Esophagus squamous epithelium (tissue), 5 donors: ENCODE results near the gene TMCO4. TPM values are rescaled to one million over a fixed set of nuclear protein-coding genes. Genes with fewer than 3 reads are reported as not detected.

Source experiments
- DNase-seq: peaks from one replicate; lab custom pipeline; 2025; lab: John Stamatoyannopoulos, UW
- H3K27ac ChIP-seq, 4 donors: fragments of 200-600 bp; sonication (generic); one replicate each; pipeline ENCODE4 v1.5.1; 2016 to 2019; ENCODE audit warnings: mild to moderate bottlenecking in 1 of 4
- H3K27me3 ChIP-seq, 4 donors: fragments of 200-600 bp; sonication (generic); 1 replicate in 3 of 4; 2 replicates in 1 of 4; pipeline versions ENCODE4 v1.5.1 to v1.6.0; 2017 to 2021; ENCODE audit warnings: antibody characterized with exemption in 1 of 4
- H3K36me3 ChIP-seq, 3 donors: fragments of 200-600 bp; sonication (generic); one replicate each; pipeline ENCODE4 v1.5.1; 2016 to 2019
- H3K4me1 ChIP-seq, 3 donors: fragments of 200-600 bp; sonication (generic); one replicate each; pipeline ENCODE4 v1.5.1; 2017 to 2019
- H3K4me3 ChIP-seq, 4 donors: fragments of 200-600 bp; sonication (generic); 1 replicate in 3 of 4; 2 replicates in 1 of 4; pipeline ENCODE4 v1.5.1; 2016 to 2019; ENCODE audit warnings: mild to moderate bottlenecking in 2 of 4, moderate library complexity in 1 of 4
- H3K9me3 ChIP-seq, 3 donors: fragments of 200-600 bp; sonication (generic); one replicate each; pipeline ENCODE4 v1.5.1; 2016 to 2019
- CTCF ChIP-seq, 6 experiments: fragments of 450-650 bp in 4 of 6; fragments of 200-600 bp in 2 of 6; sonication (generic) in 2 of 6; IDR thresholded peaks; one replicate each; pipeline ENCODE4 v1.5.1; 2016 to 2019; ENCODE audit warnings: antibody characterized with exemption in 6 of 6, mild to moderate bottlenecking in 4 of 6, moderate library complexity in 4 of 6
- POLR2A ChIP-seq, 4 donors: fragments of 450-650 bp; IDR thresholded peaks; one replicate each; pipeline ENCODE4 v1.6.1; 2017; ENCODE audit warnings: antibody characterized with exemption in 4 of 4, mild to moderate bottlenecking in 4 of 4, moderate library complexity in 3 of 4
- WGBS, 2 donors: methylation state at CpG; one replicate each; pipeline ENCODE4 v1.1.5; 2018; 5-methylcytosine and 5-hydroxymethylcytosine counted together
- intact Hi-C: fragments of 100-400 bp; cut with DNase I; formaldehyde crosslinking; loops from one replicate; pipeline ENCODE4 v1.15.0; 2022
- total RNA-seq, 4 donors: library from RNA; depleted of rRNA; stranded (reverse); fragments of >200 nt; gene quantifications; one replicate each; pipeline ENCODE4 v1.1.0, GENCODE V29; 2016
- donor health status: DM: yes; HTN: yes; CAD: no.

TMCO4 gene
- total RNA-seq, 4 donors from 2014 or later: 13.0 to 28.8 (median 21.2) TPM

- WGBS, 2 donors: 76 to 77% methylated on average over 8 to 10 of the region's 15 CpGs
- H3K27me3 ChIP-seq: peaks cover 0 to 7% (median 0%) of the 10 kb centered on the region in 4 donors
- TF ChIP-seq CTCF (IDR thresholded peaks at IDR 0.05) (no peak), POLR2A (IDR thresholded peaks at IDR 0.05) (no peak)
- DNase-seq: no peak
- H3K9me3 ChIP-seq: no peaks in the 10 kb centered on the region
- no peaks in the 10 kb centered on the region for H3K36me3 ChIP-seq
- no peak overlapping the region for H3K27ac ChIP-seq
- H3K4me1 ChIP-seq: peaks cover 0 to 5% (median 0%) of the 10 kb centered on the region in 3 donors
- H3K4me3 ChIP-seq: no peak overlapping the region
- intact Hi-C loops: no loop called here
These were observed 14.5 kb upstream of the TMCO4 start for GRCh38 chr1:19814244-19814661.

- 78 to 92% methylated on average over 4 of the region's 4 CpGs for WGBS, 2 donors
- Histone ChIP-seq H3K4me3 (no peak overlapping the region), H3K9me3 (no peaks in the 10 kb centered on the region), H3K27ac (no peak overlapping the region), H3K36me3 (no peaks in the 10 kb centered on the region), H3K27me3 (peaks cover 0 to 7% (median 0%) of the 10 kb centered on the region in 4 donors), H3K4me1 (peaks cover 0 to 5% (median 0%) of the 10 kb centered on the region in 3 donors)
- DNase-seq: no peak
- TF ChIP-seq POLR2A (IDR thresholded peaks at IDR 0.05): no peak
- TF ChIP-seq CTCF (IDR thresholded peaks at IDR 0.05): no peak
- intact Hi-C loops: no loop called here
These were observed 13.9 kb upstream of the TMCO4 start for GRCh38 chr1:19813643-19813960.

- intact Hi-C loops: no loop called here
- no peaks in the 10 kb centered on the region for H3K36me3 ChIP-seq
- no peak overlapping the region for H3K4me3 ChIP-seq
- H3K27ac ChIP-seq: no peak overlapping the region
- TF ChIP-seq CTCF (IDR thresholded peaks at IDR 0.05) (no peak), POLR2A (IDR thresholded peaks at IDR 0.05) (no peak)
- DNase-seq: no peak
- peaks cover 0 to 5% (median 0%) of the 10 kb centered on the region in 3 donors for H3K4me1 ChIP-seq
- no peaks in the 10 kb centered on the region for H3K9me3 ChIP-seq
- WGBS, 2 donors: 73 to 82% methylated on average over 8 to 15 of the region's 15 CpGs
- H3K27me3 ChIP-seq: peaks cover 0 to 7% (median 0%) of the 10 kb centered on the region in 4 donors
These were observed 13.3 kb upstream of the TMCO4 start for GRCh38 chr1:19812875-19813642.

- Histone ChIP-seq H3K27ac (no peak overlapping the region), H3K36me3 (no peaks in the 10 kb centered on the region), H3K27me3 (peaks cover 0 to 7% (median 0%) of the 10 kb centered on the region in 4 donors), H3K9me3 (no peaks in the 10 kb centered on the region), H3K4me3 (no peak overlapping the region), H3K4me1 (peaks cover 0 to 5% (median 0%) of the 10 kb centered on the region in 3 donors)
- intact Hi-C loops: no loop called here
- no peak for DNase-seq
- WGBS, 2 donors: 48 to 67% methylated on average over 4 to 5 of the region's 5 CpGs
- peak in 5 of 6 experiments; percentile 17 to 57 (median 41) for TF ChIP-seq CTCF (IDR thresholded peaks at IDR 0.05)
- no peak for TF ChIP-seq POLR2A (IDR thresholded peaks at IDR 0.05)
These were observed 11.6 kb upstream of the TMCO4 start for GRCh38 chr1:19811206-19811851.
